22Rv1 (cell line): Measurements from ENCODE around the gene TNPO3.

Experiments
- CTCF ChIP-seq: fragments of 450-650 bp; IDR thresholded peaks from 2 replicates; pipeline ENCODE4 v1.5.1; 2017; ENCODE audit warnings: mild to moderate bottlenecking
- ZFX ChIP-seq: fragments of 450-650 bp; IDR thresholded peaks from 2 replicates; pipeline ENCODE4 v1.6.1; 2017; ENCODE audit warnings: antibody characterized with exemption, borderline replicate concordance

GRCh38 chr7:129103561-129104324 lies 48.8 kb upstream of the TNPO3 start:
- TF ChIP-seq CTCF (no peak), ZFX (no peak)
